HL-60 (cell line): ENCODE results near the gene TROAP.

Experiments used
- DNase-seq, 2 experiments: peaks; one replicate each; pipeline ENCODE4 v3.0.0-alpha.2; 2010 to 2020; ENCODE audit warnings: low read depth in 1 of 2, low spot score in 1 of 2
- H3K27ac ChIP-seq: fragments of 250-450 bp; sonication (Bioruptor Pico); replicated peaks from 2 replicates; pipeline ENCODE4 v1.5.1; 2020; ENCODE audit warnings: mild to moderate bottlenecking, moderate library complexity
- H3K27me3 ChIP-seq: fragments of 250-450 bp; sonication (Bioruptor Pico); 2 replicates; pipeline ENCODE4 v1.5.1; 2021; ENCODE audit warnings: mild to moderate bottlenecking, moderate library complexity; ENCODE audit not compliant: insufficient read depth, poor library complexity, severe bottlenecking
- H3K4me3 ChIP-seq: replicated peaks from 2 replicates; pipeline ENCODE4 v1.5.1; 2011; ENCODE audit warnings: mild to moderate bottlenecking, control low read depth, low read length; ENCODE audit not compliant: insufficient read depth
- CTCF ChIP-seq: IDR thresholded peaks from one replicate; pipeline ENCODE4 v1.5.1; 2011; ENCODE audit warnings: low read length, control low read depth, inconsistent platforms; ENCODE audit not compliant: insufficient read depth
- GABPA ChIP-seq: IDR thresholded peaks from 2 replicates; pipeline ENCODE4 v1.6.1; 2012; ENCODE audit warnings: low read depth
- POLR2AphosphoS5 ChIP-seq: IDR thresholded peaks from 2 replicates; pipeline ENCODE4 v1.6.1; 2012; ENCODE audit warnings: low read depth
- REST ChIP-seq: IDR thresholded peaks from 2 replicates; pipeline ENCODE4 v1.6.1; 2012; ENCODE audit warnings: low read depth; ENCODE audit not compliant: insufficient replicate concordance
- SPI1 ChIP-seq: IDR thresholded peaks from 2 replicates; pipeline ENCODE4 v1.6.1; 2012; ENCODE audit warnings: low read depth, mild to moderate bottlenecking, borderline replicate concordance

Gene TROAP

GRCh38 chr12:49327368-49327767 is 4.3 kb downstream of the TROAP start:
- no peak overlapping the region for H3K4me3 ChIP-seq
- no peak overlapping the region for H3K27ac ChIP-seq
- TF ChIP-seq SPI1 (no peak), CTCF (no peak), GABPA (no peak), POLR2AphosphoS5 (no peak), REST (no peak)
- no peak for DNase-seq
- no peaks in the 10 kb centered on the region for H3K27me3 ChIP-seq

DNA sequence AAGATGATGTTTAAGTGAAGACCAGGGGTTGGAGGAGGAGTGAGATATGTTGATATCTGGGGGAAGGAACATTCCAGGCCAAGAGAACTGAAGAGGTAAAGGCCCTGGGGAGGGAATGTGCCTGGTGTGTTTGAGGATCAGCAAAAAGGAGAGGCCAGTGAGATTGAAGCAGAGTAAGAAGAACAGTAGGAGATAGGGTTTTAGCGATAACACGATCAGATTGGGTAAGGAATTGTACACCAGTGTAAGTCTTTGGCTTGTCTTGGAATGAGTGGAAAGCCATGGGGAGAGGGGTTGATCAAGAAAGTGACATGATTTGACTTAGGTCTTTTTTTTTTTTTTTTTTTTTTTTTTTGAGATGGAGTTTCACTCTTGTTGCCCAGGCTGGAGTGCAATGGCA is 4.8 kb downstream of the TROAP start:
- no peak for TF ChIP-seq POLR2AphosphoS5
- no peak for TF ChIP-seq GABPA
- TF ChIP-seq CTCF, result no peak
- TF ChIP-seq SPI1, result no peak
- TF ChIP-seq REST, result no peak
- H3K27me3 ChIP-seq, result no peaks in the 10 kb centered on the region

GRCh38 chr12:49328816-49329215 is 5.8 kb downstream of the TROAP start:
- Histone ChIP-seq H3K4me3 (no peak overlapping the region), H3K27me3 (no peaks in the 10 kb centered on the region), H3K27ac (no peak overlapping the region)
- TF ChIP-seq POLR2AphosphoS5, result no peak
- TF ChIP-seq GABPA, result no peak
- no peak for TF ChIP-seq CTCF
- no peak for TF ChIP-seq REST
- TF ChIP-seq SPI1, result no peak
- no peak for DNase-seq

More for the DNA sequence above, 4.8 kb downstream of the TROAP start:
- no peak overlapping the region for H3K4me3 ChIP-seq
- DNase-seq, result no peak
- H3K27ac ChIP-seq, result no peak overlapping the region
